ENCODE results near the gene DIAPH2.

DNA sequence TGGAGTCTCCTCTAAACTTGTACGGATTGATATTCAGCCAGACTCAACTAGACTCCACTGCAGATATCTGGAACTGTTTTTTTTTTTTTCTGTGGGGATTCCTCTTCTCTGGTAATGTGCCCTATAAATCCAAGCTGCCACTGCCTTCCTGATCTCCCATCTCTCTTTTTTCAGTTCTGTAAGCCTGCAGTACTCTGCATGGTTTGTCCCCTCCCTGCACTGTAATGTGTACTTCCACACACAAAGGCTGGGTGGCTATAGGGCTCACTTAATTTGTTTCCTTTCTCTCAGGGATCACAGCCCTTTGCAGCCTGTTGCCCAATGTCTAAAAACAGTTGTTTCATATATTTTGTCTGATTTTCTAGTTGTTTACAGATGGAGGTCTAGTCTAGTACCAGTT, 114.3 kb downstream of the DIAPH2 start:
- TF ChIP-seq, protein P1, sequence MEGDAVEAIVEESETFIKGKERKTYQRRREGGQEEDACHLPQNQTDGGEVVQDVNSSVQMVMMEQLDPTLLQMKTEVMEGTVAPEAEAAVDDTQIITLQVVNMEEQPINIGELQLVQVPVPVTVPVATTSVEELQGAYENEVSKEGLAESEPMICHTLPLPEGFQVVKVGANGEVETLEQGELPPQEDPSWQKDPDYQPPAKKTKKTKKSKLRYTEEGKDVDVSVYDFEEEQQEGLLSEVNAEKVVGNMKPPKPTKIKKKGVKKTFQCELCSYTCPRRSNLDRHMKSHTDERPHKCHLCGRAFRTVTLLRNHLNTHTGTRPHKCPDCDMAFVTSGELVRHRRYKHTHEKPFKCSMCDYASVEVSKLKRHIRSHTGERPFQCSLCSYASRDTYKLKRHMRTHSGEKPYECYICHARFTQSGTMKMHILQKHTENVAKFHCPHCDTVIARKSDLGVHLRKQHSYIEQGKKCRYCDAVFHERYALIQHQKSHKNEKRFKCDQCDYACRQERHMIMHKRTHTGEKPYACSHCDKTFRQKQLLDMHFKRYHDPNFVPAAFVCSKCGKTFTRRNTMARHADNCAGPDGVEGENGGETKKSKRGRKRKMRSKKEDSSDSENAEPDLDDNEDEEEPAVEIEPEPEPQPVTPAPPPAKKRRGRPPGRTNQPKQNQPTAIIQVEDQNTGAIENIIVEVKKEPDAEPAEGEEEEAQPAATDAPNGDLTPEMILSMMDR (IDR thresholded peaks at IDR 0.05) = no peak
- TF ChIP-seq EZH2 (IDR thresholded peaks at IDR 0.05; ENCODE audit: borderline replicate concordance, insufficient read depth, low read depth, low read length, poor library complexity, severe bottlenecking) = no peak

All from B cell (primary cell).